SK-MEL-5 (cell line): Measurements from ENCODE around the gene KIF2B. TPM values are rescaled to one million over a fixed set of nuclear protein-coding genes. Genes with fewer than 3 reads are reported as not detected.
"Not testable (repeated sequence)": the region's sequence is repeated elsewhere in the genome, so short reads cannot be mapped to it uniquely, and the experiment has no call there.

Experiments used
- DNase-seq: peaks from one replicate; pipeline ENCODE4 v3.0.0-alpha.2; 2016; ENCODE audit warnings: low read depth, low spot score
- in situ Hi-C: cut with HindIII; loops from 2 replicates; pipeline ENCODE4 v1.10.0; 2016; ENCODE audit warnings: low sequenced_read_pairs, high pct_unique_total_duplicates, low pct_unique_long_range_greater_than_20kb
- polyA plus RNA-seq, 2 experiments: library from polyadenylated mRNA; depleted of rRNA; stranded (reverse); fragments of >200 nt; gene quantifications; 2 replicates each; pipeline ENCODE4 v1.2.3, GENCODE V29; 2015
- total RNA-seq: library from RNA; depleted of rRNA; stranded (reverse); fragments of >200 nt; shearing (Covaris generic); gene quantifications from 2 replicates; pipeline ENCODE4 v1.2.3, GENCODE V29; 2014; rRNA removed

Gene KIF2B
- not detected in 2 replicates for total RNA-seq
- not detected in 2 replicates for polyA plus RNA-seq (2015; cell fraction: cytosol; rRNA removed)
- not detected in 2 replicates for polyA plus RNA-seq (2015; cell fraction: nucleus; rRNA removed)

GRCh38 chr17:53822764-53823163 is at the start of gene KIF2B:
TSS of gene KIF2B (plus strand) at chr17:53822927. CDS start at chr17:53823034, 107 bp downstream.
- in situ Hi-C loops: no loop called here
- no peak for DNase-seq

- no peak for DNase-seq
- in situ Hi-C loops: no loop called here
Observed at GRCh38 chr17:53780320-53780719, 42.4 kb upstream of the KIF2B start.

- in situ Hi-C loops: no loop called here
- no peak for DNase-seq
Observed at GRCh38 chr17:53791551-53791950, 31.2 kb upstream of the KIF2B start.

GRCh38 chr17:53792451-53792850 is 30.3 kb upstream of the KIF2B start:
- in situ Hi-C loops: no loop called here
- no peak for DNase-seq

GRCh38 chr17:53792997-53793396 is 29.7 kb upstream of the KIF2B start:
- no peak for DNase-seq
- in situ Hi-C loops: no loop called here

GRCh38 chr17:53794875-53795274 is 27.9 kb upstream of the KIF2B start:
- in situ Hi-C loops: no loop called here
- DNase-seq: no peak

- in situ Hi-C loops: no loop called here
- no peak for DNase-seq
Observed at GRCh38 chr17:53796642-53797041, 26.1 kb upstream of the KIF2B start.

- in situ Hi-C loops: no loop called here
- peak; percentile 48 for DNase-seq
Observed at GRCh38 chr17:53797501-53797900, 25.2 kb upstream of the KIF2B start.

GRCh38 chr17:53804437-53804836 is 18.3 kb upstream of the KIF2B start:
- no peak for DNase-seq
- in situ Hi-C loops: no loop called here

GRCh38 chr17:53806473-53806872 is 16.3 kb upstream of the KIF2B start:
- in situ Hi-C loops: no loop called here
- no peak for DNase-seq

GRCh38 chr17:53807286-53807685 is 15.4 kb upstream of the KIF2B start:
- DNase-seq: no peak
- in situ Hi-C loops: no loop called here

- in situ Hi-C loops: no loop called here
- no peak for DNase-seq
Observed at GRCh38 chr17:53818271-53818670, 4.5 kb upstream of the KIF2B start.

GRCh38 chr17:53818929-53819328 is 3.8 kb upstream of the KIF2B start:
- in situ Hi-C loops: no loop called here
- no peak for DNase-seq

GRCh38 chr17:53819956-53820355 is 2.8 kb upstream of the KIF2B start:
- DNase-seq: no peak
- in situ Hi-C loops: no loop called here

- in situ Hi-C loops: no loop called here
- no peak for DNase-seq
Observed at GRCh38 chr17:53823341-53824050, 769 bp downstream of the KIF2B start.

- in situ Hi-C loops, DNase-seq: not testable (repeated sequence)
Observed at GRCh38 chr17:53834771-53835170, 12.0 kb downstream of the KIF2B start.

- in situ Hi-C loops: no loop called here
- no peak for DNase-seq
Observed at GRCh38 chr17:53837131-53837530, 14.4 kb downstream of the KIF2B start.

GRCh38 chr17:53844491-53845107 is 21.9 kb downstream of the KIF2B start:
- DNase-seq: no peak
- in situ Hi-C loops: no loop called here

GRCh38 chr17:53871128-53871527 is 48.4 kb downstream of the KIF2B start:
- in situ Hi-C loops, DNase-seq: not testable (repeated sequence)
